CD4-positive, alpha-beta memory T cell (primary cell): ENCODE measurements around the gene ZNF629. TPM values are rescaled to one million over a fixed set of nuclear protein-coding genes. Genes with fewer than 3 reads are reported as not detected.

Source experiments
- CTCF ChIA-PET: fragments of 350-600 bp; sonication (Branson Sonifier 250); formaldehyde crosslinking; loops from one replicate; lab custom pipeline; 2021; ENCODE audit warnings: inconsistent platforms; ENCODE audit not compliant: partially characterized antibody; lab: Charles Lee
- POLR2A ChIA-PET: fragments of 350-600 bp; sonication (Branson Sonifier 250); formaldehyde crosslinking; loops from one replicate; lab custom pipeline; 2021; ENCODE audit not compliant: partially characterized antibody; lab: Charles Lee
- DNase-seq, 5 donors: peaks; one replicate each; pipeline versions ENCODE4 v3.0.0 to v3.0.0-alpha.2; 2020 to 2022; ENCODE audit warnings: mixed read lengths in 1 of 5
- H3K27ac ChIP-seq: one replicate; pipeline ENCODE4 v1.7.0; 2013; ENCODE audit warnings: low read depth, low read length
- H3K27me3 ChIP-seq: 2 replicates; pipeline ENCODE4 v1.7.0; 2013; ENCODE audit warnings: mild to moderate bottlenecking, low read length, moderate library complexity; ENCODE audit not compliant: insufficient read depth
- H3K36me3 ChIP-seq: 2 replicates; pipeline ENCODE4 v1.7.0; 2013; ENCODE audit warnings: mild to moderate bottlenecking, low read length, moderate library complexity; ENCODE audit not compliant: insufficient read depth
- H3K4me1 ChIP-seq: 2 replicates; pipeline ENCODE4 v1.7.0; 2013; ENCODE audit warnings: mild to moderate bottlenecking, low read length, moderate library complexity; ENCODE audit not compliant: insufficient read depth
- H3K4me3 ChIP-seq, 2 donors: one replicate each; pipeline ENCODE4 v1.7.0; 2013; ENCODE audit warnings: low read length in 2 of 2, mild to moderate bottlenecking in 1 of 2
- H3K9me3 ChIP-seq, 2 donors: one replicate each; pipeline ENCODE4 v1.7.0; 2013; ENCODE audit warnings: low read length in 2 of 2, control low read depth in 1 of 2; ENCODE audit not compliant: control insufficient read depth in 1 of 2
- H3K27ac Mint-ChIP-seq, 7 donors: one replicate each; pipeline ENCODE4 v1.8.0; 2020 to 2021; ENCODE audit warnings: mixed read lengths in 7 of 7, mild to moderate bottlenecking in 6 of 7, inconsistent platforms in 3 of 7, moderate library complexity in 3 of 7
- H3K27me3 Mint-ChIP-seq, 2 donors: one replicate each; pipeline ENCODE4 v1.8.0; 2020 to 2021; ENCODE audit warnings: mixed read lengths in 2 of 2
- H3K36me3 Mint-ChIP-seq, 2 donors: one replicate each; pipeline ENCODE4 v1.8.0; 2020 to 2021; ENCODE audit warnings: mixed read lengths in 2 of 2, inconsistent platforms in 1 of 2, mild to moderate bottlenecking in 1 of 2
- H3K4me1 Mint-ChIP-seq, 4 donors: one replicate each; pipeline ENCODE4 v1.8.0; 2020 to 2021; ENCODE audit warnings: mixed read lengths in 4 of 4, mild to moderate bottlenecking in 1 of 4
- H3K4me3 Mint-ChIP-seq, 8 donors: one replicate each; pipeline ENCODE4 v1.8.0; 2020 to 2021; ENCODE audit warnings: mixed read lengths in 8 of 8, mild to moderate bottlenecking in 7 of 8, moderate library complexity in 6 of 8, inconsistent platforms in 3 of 8
- H3K9me3 Mint-ChIP-seq, 8 donors: one replicate each; pipeline ENCODE4 v1.8.0; 2020 to 2021; ENCODE audit warnings: mixed read lengths in 8 of 8, mild to moderate bottlenecking in 5 of 8, inconsistent platforms in 3 of 8, moderate library complexity in 1 of 8
- intact Hi-C: fragments of 100-400 bp; cut with micrococcal nuclease; formaldehyde crosslinking; loops from one replicate; pipeline ENCODE4 v1.15.1; 2023
- polyA plus RNA-seq, 2 donors: library from polyadenylated mRNA; unstranded; fragments of 300-500 nt; fragmentation: Illumina TruSeq; gene quantifications; one replicate each; pipeline ENCODE4 v1.2.3, GENCODE V29; 2021
- total RNA-seq, 2 experiments: library from RNA; stranded (reverse); gene quantifications; one replicate each; pipeline ENCODE4 v1.2.3, GENCODE V29; 2021

Gene ZNF629
- total and polyA plus RNA-seq, 4 experiments from 2014 or later: 0.07 to 5.4 (median 2.8) TPM

DNA sequence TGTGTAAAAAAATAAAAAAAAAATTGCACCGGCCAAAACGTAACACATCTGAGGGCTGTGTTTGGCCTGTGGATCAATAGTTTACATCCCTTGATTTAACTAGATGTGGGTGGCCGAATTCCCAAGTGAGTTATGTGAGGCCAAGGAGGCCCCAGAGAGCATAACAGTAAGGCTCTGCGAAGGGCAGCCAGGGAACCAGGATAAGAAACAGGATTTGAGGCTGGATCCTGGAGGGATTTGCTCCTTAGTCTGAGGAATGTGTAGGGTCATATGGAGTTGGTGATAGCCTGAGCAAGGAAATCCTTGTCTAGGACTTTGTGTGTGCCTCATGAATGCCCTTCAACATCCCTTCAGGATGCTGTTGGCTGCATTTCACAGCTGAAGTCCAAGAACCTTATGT is 36.8 kb downstream of the ZNF629 start:
- Histone ChIP-seq H3K9me3 (no peaks in the 10 kb centered on the region), H3K27ac (no peak overlapping the region), H3K36me3 (peaks cover 23% of the 10 kb centered on the region), H3K4me1 (peaks cover 7% of the 10 kb centered on the region), H3K27me3 (no peaks in the 10 kb centered on the region), H3K4me3 (no peak overlapping the region)
- peaks cover 19 to 39% of the 10 kb centered on the region in 2 donors for H3K36me3 Mint-ChIP-seq
- H3K9me3 Mint-ChIP-seq: peaks cover 0 to 4% (median 0%) of the 10 kb centered on the region in 8 donors
- ChIA-PET CTCF (interaction anchor here (1.0 kb wide), 1 partner anchor 11 kb away, joined by 4 read pairs; the partner anchor contains the start of gene CFAP119), POLR2A (interaction anchor here (0.6 to 3.4 kb wide), 2 partner anchors 91 to 253 kb away, joined by 3 to 25 read pairs; partner anchors contain the start of gene FBRS)
- H3K4me3 Mint-ChIP-seq: peak overlapping the region in 6 of 8 donors; percentile 59 to 91 (median 88)
- no peaks in the 10 kb centered on the region for H3K27me3 Mint-ChIP-seq
- peak overlapping the region in 3 of 7 donors; percentile 31 to 71 (median 43) for H3K27ac Mint-ChIP-seq
- H3K4me1 Mint-ChIP-seq: peaks cover 14 to 33% (median 20%) of the 10 kb centered on the region in 4 donors
- DNase-seq: no peak
- intact Hi-C loops: no loop called here

DNA sequence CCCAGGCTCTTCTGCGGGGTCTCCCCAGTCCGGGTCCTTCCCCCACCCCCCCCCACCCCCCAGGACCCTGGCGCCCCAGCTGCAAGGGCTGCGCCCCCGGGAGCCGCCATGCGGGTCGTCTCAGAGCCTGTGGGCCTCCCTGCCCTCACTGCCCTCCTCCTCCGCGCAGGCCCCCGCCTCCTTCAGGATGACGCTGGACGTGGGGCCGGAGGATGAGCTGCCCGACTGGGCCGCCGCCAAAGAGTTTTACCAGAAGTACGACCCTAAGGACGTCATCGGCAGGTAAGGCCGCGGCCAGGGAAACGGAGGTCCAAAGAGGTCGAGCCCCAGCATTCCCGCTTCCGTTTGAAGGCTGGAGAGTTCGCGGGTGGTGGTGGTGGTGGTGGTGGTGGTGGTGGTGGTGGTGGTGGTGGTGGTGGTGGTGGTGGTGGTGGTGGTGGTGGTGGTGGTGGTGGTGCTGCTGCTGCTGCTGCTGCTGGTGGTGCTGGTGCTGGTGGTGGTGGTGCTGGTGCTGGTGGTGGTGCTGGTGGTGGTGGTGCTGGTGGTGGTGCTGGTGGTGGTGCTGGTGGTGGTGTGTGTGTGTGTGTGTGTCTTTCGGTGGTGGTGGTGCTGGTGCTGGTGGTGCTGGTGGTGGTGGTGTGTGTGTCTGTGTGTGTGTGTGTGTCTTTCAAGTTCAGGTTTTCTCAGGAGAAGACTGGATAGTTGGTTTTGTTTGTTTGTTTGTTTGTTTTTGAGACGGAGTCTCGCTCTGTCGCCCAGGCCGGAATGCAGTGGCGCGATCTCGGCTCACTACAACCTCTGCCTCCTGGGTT is 38.2 kb downstream of the ZNF629 start:
- peak overlapping the region; percentile 23 to 71 for H3K4me3 ChIP-seq
- intact Hi-C loops: loop anchor here (1.0 to 5.0 kb wide), 5 partner anchors 13 to 173 kb away; partner anchors contain the start of genes CFAP119, FBRS and RNF40
- no peaks in the 10 kb centered on the region for H3K27me3 ChIP-seq
- POLR2A ChIA-PET: interaction anchor here (0.6 to 3.4 kb wide), 22 partner anchors 9 to 393 kb away, joined by 3 to 25 read pairs (median 6); partner anchors contain the start of genes CFAP119, FBRS, PRR14 and RNF40
- peaks cover 7% of the 10 kb centered on the region for H3K4me1 ChIP-seq
- Mint-ChIP-seq H3K36me3 (peaks cover 13 to 38% of the 10 kb centered on the region in 2 donors), H3K4me3 (peak overlapping the region; percentile 89 to 97 (median 91)), H3K9me3 (peaks cover 0 to 4% (median 0%) of the 10 kb centered on the region in 8 donors), H3K27me3 (no peaks in the 10 kb centered on the region), H3K27ac (peak overlapping the region in 6 of 7 donors; percentile 63 to 93 (median 88)), H3K4me1 (peaks cover 14 to 33% (median 20%) of the 10 kb centered on the region in 4 donors)
- peak overlapping the region; percentile 22 for H3K27ac ChIP-seq
- H3K36me3 ChIP-seq: peaks cover 15% of the 10 kb centered on the region
- CTCF ChIA-PET: interaction anchor here (0.6 to 1.5 kb wide), 5 partner anchors 14 to 1058 kb away, joined by 3 to 4 read pairs (median 4); no protein-coding TSS in a partner anchor
- H3K9me3 ChIP-seq: no peaks in the 10 kb centered on the region
- peak in 1 of 5 donors; percentile 62 for DNase-seq

- no peaks in the 10 kb centered on the region for H3K27me3 Mint-ChIP-seq
- peak; percentile 94 to 96 (median 95) for DNase-seq
- peak within 1 kb of the TSS; percentile 65 to 71 for H3K4me3 ChIP-seq
- H3K27ac ChIP-seq: peak within 1 kb of the TSS; percentile 60
- H3K9me3 Mint-ChIP-seq: peaks cover 0 to 4% (median 0%) of the 10 kb centered on the region in 8 donors
- peak within 1 kb of the TSS; percentile 73 to 94 (median 89) for H3K27ac Mint-ChIP-seq
- H3K4me3 Mint-ChIP-seq: peak within 1 kb of the TSS; percentile 89 to 97 (median 91)
- peaks cover 14 to 33% (median 20%) of the 10 kb centered on the region in 4 donors for H3K4me1 Mint-ChIP-seq
- peaks cover 13 to 36% of the 10 kb centered on the region in 2 donors for H3K36me3 Mint-ChIP-seq
- H3K36me3 ChIP-seq: peaks cover 9% of the 10 kb centered on the region
- H3K27me3 ChIP-seq: no peaks in the 10 kb centered on the region
- intact Hi-C loops: loop anchor here (1.0 to 5.0 kb wide), 5 partner anchors 14 to 174 kb away; partner anchors contain the start of genes CFAP119, FBRS and RNF40
- POLR2A ChIA-PET: interaction anchor here (0.6 to 3.4 kb wide), 27 partner anchors 10 to 394 kb away, joined by 3 to 25 read pairs (median 5); partner anchors contain the start of genes CFAP119, FBRS, PRR14 and RNF40
- no peaks in the 10 kb centered on the region for H3K9me3 ChIP-seq
- H3K4me1 ChIP-seq: peaks cover 7% of the 10 kb centered on the region
- CTCF ChIA-PET: interaction anchor here (0.6 to 1.5 kb wide), 5 partner anchors 14 to 1057 kb away, joined by 3 to 4 read pairs (median 4); no protein-coding TSS in a partner anchor
These were observed 39.0 kb downstream of the ZNF629 start, which contains the start of gene PHKG2 for GRCh38 chr16:30747799-30748633. PHKG2 (plus strand) TSS chr16:30748425; CDS start chr16:30748821, 396 bp downstream.

GRCh38 chr16:30747331-30747730 is 39.7 kb downstream of the ZNF629 start:
- Mint-ChIP-seq H3K27ac (peak overlapping the region; percentile 73 to 94 (median 89)), H3K9me3 (peaks cover 0 to 4% (median 0%) of the 10 kb centered on the region in 8 donors), H3K4me1 (peaks cover 14 to 33% (median 20%) of the 10 kb centered on the region in 4 donors), H3K27me3 (no peaks in the 10 kb centered on the region), H3K4me3 (peak overlapping the region; percentile 81 to 97 (median 90)), H3K36me3 (peaks cover 13 to 33% of the 10 kb centered on the region in 2 donors)
- intact Hi-C loops: loop anchor here (5.0 kb wide), 2 partner anchors 65 to 90 kb away; partner anchors contain the start of gene FBRS
- peak overlapping the region; percentile 60 for H3K27ac ChIP-seq
- no peaks in the 10 kb centered on the region for H3K27me3 ChIP-seq
- DNase-seq: no peak
- ChIA-PET CTCF (interaction anchor here (0.6 to 1.5 kb wide), 5 partner anchors 13 to 195 kb away, joined by 3 to 4 read pairs (median 3); no protein-coding TSS in a partner anchor), POLR2A (interaction anchor here (0.8 to 3.4 kb wide), 24 partner anchors 9 to 395 kb away, joined by 3 to 25 read pairs (median 6); partner anchors contain the start of genes CFAP119, FBRS, PRR14 and RNF40)
- H3K36me3 ChIP-seq: peaks cover 4% of the 10 kb centered on the region
- H3K9me3 ChIP-seq: no peaks in the 10 kb centered on the region
- peak overlapping the region in 1 of 2 donors; percentile 71 for H3K4me3 ChIP-seq
- peaks cover 7% of the 10 kb centered on the region for H3K4me1 ChIP-seq

DNA sequence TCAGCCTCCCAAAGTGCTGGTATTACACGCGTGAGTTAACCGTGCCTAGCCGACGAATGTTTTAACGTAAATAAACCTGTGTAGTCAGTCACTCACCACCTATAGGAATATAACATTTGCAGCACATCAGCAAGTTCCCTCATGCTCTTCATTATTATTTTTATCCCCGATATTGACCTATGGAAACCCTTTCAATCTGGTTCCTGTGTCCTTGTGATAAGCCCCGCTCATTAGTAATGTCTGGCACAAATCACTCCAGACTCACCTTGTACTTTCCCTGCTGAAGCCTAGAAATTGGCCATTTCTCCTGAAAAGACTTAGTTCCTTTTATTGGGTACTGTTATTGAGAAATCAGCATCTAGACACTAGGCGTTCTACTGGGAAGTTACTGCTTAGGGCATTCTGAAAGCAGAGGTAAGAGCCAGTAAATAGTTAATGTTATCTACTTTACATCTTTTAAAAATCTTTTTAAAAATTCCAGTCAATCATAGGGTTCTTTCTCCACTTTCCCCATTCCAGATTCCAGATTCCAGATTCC is 40.3 kb downstream of the ZNF629 start:
- no peak overlapping the region for H3K27ac ChIP-seq
- ChIA-PET POLR2A (interaction anchor here (1.0 to 3.1 kb wide), 8 partner anchors 11 to 195 kb away, joined by 3 to 22 read pairs (median 14); partner anchors contain the start of genes CFAP119, RNF40 and SRCAP), CTCF (interaction anchor here (0.6 kb wide), 1 partner anchor 53 kb away, joined by 3 read pairs; no protein-coding TSS in a partner anchor)
- H3K4me1 Mint-ChIP-seq: peaks cover 14 to 33% (median 21%) of the 10 kb centered on the region in 4 donors
- H3K36me3 Mint-ChIP-seq: peaks cover 19 to 39% of the 10 kb centered on the region in 2 donors
- no peaks in the 10 kb centered on the region for H3K9me3 ChIP-seq
- intact Hi-C loops: loop anchor here (5.0 kb wide), 2 partner anchors 66 to 89 kb away; partner anchors contain the start of gene FBRS
- H3K36me3 ChIP-seq: peaks cover 6% of the 10 kb centered on the region
- H3K4me1 ChIP-seq: peaks cover 7% of the 10 kb centered on the region
- H3K4me3 Mint-ChIP-seq: no peak overlapping the region
- H3K4me3 ChIP-seq: no peak overlapping the region
- H3K9me3 Mint-ChIP-seq: peaks cover 0 to 6% (median 0%) of the 10 kb centered on the region in 8 donors
- no peaks in the 10 kb centered on the region for H3K27me3 ChIP-seq
- no peak for DNase-seq
- H3K27me3 Mint-ChIP-seq: no peaks in the 10 kb centered on the region
- H3K27ac Mint-ChIP-seq: peak overlapping the region in 4 of 7 donors; percentile 12 to 94 (median 90)

- H3K27me3 Mint-ChIP-seq: no peaks in the 10 kb centered on the region
- intact Hi-C loops: loop anchor here (5.0 kb wide), 2 partner anchors 67 to 88 kb away; partner anchors contain the start of gene FBRS
- DNase-seq: no peak
- peaks cover 19 to 34% (median 27%) of the 10 kb centered on the region in 4 donors for H3K4me1 Mint-ChIP-seq
- peak overlapping the region in 4 of 7 donors; percentile 13 to 73 (median 38) for H3K27ac Mint-ChIP-seq
- peaks cover 0 to 6% (median 0%) of the 10 kb centered on the region in 8 donors for H3K9me3 Mint-ChIP-seq
- H3K36me3 ChIP-seq: peaks cover 7% of the 10 kb centered on the region
- H3K4me3 ChIP-seq: no peak overlapping the region
- H3K27me3 ChIP-seq: no peaks in the 10 kb centered on the region
- CTCF ChIA-PET: no interaction called here
- H3K4me1 ChIP-seq: peaks cover 10% of the 10 kb centered on the region
- no peak overlapping the region for H3K27ac ChIP-seq
- H3K4me3 Mint-ChIP-seq: peak overlapping the region in 1 of 8 donors; percentile 27
- H3K36me3 Mint-ChIP-seq: peaks cover 10 to 42% of the 10 kb centered on the region in 2 donors
- POLR2A ChIA-PET: no interaction called here
- H3K9me3 ChIP-seq: no peaks in the 10 kb centered on the region
These were observed 41.9 kb downstream of the ZNF629 start for GRCh38 chr16:30745082-30745481.
